Activated T-helper 1 cell treated with anti-CD3 and anti-CD28 coated beads, Interleukin-2, amount 50 U/mL, for 16 hours (primary cell): ENCODE data around the gene SH3BP2.
"Not testable (repeated sequence)": the region's sequence is repeated elsewhere in the genome, so short reads cannot be mapped to it uniquely, and the experiment has no call there.

Experiments used
- DNase-seq, 2 donors: peaks; one replicate each; pipeline ENCODE4 v3.0.0-alpha.2; 2020; ENCODE audit warnings: low read depth in 1 of 2, low spot score in 1 of 2

SH3BP2 gene

DNA sequence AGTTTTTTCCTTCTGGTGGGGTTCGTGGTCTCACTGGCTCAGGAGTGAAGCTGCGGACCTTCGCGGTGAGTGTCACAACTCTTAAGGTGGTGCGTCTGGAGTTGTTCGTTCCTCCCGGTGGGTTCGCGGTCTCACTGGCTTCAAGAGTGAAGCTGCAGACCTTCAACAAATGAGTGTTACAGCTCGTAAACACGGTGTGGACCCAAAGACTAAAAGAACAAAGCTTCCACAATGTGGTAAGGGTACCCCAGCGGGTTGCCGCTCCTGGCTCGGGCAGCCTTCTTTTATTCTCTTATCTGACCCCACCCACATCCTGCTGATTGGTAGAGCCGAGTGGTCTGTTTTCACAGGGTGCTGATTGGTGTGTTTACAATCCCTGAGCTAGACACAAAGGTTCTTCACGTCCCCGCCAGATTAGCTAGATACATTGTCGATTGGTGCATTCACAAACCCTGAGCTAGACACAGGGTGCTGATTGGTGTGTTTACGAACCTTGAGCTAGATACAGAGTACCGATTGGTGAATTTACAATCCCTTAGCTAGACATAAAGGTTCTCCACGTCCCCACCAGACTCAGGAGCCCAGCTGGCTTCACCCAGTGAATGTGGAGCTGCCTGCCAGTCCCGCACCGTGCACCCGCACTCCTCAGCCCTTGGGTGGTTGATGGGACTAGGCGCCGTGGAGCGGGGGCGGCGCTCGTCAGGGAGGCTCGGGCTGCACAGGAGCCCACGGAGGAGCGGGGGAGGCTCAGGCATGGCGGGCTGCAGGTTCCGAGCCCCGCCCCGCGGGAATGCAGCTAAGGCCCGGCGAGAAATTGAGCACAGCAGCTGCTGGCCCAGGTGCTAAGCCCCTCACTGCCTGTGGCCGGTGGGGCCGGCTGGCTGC, 30.2 kb upstream of the SH3BP2 start:
- DNase-seq, result not testable (repeated sequence)

- DNase-seq, result no peak
These were observed 29.3 kb upstream of the SH3BP2 start for GRCh38 chr4:2763511-2763967.

- DNase-seq, result no peak
These were observed 26.9 kb upstream of the SH3BP2 start for GRCh38 chr4:2765832-2766526.

DNA sequence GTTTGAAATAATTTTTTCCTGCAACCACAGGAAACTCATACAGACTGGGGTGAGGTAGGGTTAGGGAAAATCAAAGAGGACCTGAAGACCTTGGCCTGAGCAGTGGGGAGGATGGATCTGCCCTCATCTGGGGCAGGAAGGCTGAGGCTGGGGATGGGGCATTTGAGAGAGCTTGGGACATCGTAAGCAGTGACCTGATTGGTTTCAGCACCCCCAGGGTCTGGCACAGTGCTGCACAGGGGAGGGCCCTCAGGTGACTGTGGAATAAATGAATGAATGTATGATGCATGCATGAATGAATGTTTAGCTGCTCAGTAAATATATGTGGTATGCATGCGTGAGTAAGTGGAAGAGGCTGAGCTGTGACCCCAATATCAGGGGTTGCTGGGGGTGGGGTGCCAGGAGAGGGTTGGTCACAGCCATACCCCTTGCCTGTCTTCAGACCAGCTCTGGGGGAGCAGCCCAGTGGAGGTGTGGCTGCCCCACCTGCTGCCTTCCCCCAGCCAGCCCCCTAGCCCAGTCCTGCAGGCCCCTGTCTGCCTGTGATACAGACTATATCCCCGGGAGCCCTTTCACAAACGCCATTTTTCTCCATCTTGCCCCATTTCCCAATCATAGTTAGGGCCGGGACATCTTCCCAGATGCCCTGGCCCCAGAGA, 25.7 kb upstream of the SH3BP2 start:
- no peak for DNase-seq

GRCh38 chr4:2767705-2768074, 25.2 kb upstream of the SH3BP2 start:
- no peak for DNase-seq

- DNase-seq, result no peak
These were observed 24.8 kb upstream of the SH3BP2 start for GRCh38 chr4:2768124-2768523.

DNA sequence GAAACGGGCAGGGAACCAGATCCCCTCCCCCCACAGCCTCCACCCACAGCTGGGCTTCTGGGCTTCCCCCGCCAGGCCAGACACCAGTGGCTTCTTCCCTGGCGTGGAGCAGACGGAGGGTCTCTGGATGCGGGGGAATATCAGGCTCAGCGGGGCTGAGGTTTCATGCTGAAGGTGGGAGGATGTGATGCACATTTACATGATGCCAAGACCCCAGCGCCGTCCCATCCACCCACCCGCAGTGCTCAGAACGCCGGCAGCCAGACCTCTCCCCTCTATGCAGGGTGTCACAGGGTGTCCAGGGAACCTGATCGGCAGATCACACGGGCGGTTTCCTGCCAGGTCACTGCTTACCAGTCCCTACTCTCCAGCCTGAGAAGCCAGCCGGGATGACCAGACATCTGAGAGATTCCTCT, 24.0 kb upstream of the SH3BP2 start:
- DNase-seq, result no peak

- no peak for DNase-seq
These were observed 21.6 kb upstream of the SH3BP2 start for GRCh38 chr4:2771264-2771663.

DNA sequence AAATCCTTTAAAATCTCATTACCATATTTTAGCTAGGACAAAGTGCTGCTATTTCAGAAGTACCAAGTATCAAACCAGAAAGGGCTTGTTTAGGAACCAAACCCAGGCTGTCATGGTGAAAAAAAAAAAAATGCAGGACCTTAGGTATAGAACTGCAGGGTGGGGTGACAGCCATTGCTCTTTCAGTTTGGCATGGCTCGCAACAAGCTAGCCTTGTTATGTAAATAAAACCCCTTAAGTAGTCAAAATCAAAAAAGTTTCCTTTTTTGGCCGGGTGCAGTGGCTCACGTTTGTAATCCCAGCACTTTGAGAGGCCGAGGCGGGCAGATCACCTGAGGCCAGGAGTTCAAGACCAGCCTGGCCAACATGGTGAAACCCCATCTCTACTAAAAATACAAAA, 12.2 kb upstream of the SH3BP2 start:
- DNase-seq, result not testable (repeated sequence)

DNA sequence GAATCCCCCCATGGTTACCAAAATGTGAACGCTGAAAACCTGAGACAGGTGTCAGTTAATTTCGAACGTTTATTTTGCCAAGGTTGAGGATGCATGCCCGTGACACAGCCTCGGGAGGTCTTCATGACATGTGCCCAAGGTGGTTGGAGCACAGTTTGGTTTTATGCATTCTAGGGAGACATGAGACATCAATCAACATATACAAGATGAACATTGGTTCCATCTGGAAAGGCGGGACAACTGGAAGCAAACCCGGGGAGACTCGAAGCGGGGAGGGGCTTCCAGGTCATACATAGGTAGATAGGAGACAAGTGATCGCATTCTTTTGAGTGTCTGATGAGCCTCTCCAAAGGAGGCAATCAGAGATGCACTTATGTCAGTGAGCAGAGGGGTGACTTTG, 11.0 kb upstream of the SH3BP2 start:
- DNase-seq, result no peak

GRCh38 chr4:2783790-2784189, 9.1 kb upstream of the SH3BP2 start:
- no peak for DNase-seq

DNA sequence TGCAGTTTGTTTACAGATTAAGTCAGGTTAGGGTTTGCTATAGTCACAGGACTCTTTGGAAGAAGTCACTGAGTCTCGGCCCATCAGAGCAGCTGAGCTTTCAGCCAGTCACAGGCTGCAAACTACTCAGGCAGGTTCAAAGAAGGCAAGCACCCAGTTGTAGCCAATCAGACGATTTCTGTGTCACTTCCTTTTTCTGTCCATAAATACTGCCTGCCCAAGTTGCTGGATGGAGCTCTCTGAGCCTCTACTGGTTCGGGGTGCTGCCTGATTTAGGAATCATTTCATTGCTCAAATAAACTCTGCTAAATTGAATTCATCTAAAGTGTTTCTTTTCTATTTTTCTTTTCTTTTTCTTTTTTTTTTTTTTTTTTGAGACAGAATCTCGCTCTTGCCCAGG, 7.3 kb upstream of the SH3BP2 start:
- no peak for DNase-seq

DNA sequence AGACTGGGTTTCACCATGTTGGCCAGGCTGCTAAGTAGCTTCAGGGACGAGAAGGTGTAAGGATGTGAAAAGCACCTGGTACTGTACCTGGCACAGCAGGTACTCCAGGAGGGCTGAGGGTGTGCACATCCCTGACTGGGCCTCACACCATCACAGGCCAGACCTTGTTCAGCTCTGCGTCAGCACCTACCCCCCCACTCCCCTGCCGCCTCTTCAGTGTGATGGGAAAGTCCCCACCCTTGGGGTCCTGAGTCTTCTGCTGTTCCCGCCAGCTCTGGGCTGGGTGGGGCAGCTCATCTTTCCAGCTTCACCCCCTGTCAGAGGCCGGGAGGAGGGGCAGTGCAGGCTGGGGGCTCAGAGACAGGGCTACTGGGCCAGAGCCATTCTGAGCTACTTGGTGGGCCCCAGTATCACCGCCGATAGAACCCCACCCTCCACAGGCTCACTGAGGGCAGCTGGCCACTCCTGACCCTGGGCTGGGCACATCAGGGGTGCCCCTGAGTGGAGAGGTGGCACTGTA, 6.7 kb upstream of the SH3BP2 start:
- peak in 1 of 2 donors; percentile 52 for DNase-seq

- DNase-seq, result no peak
These were observed 6.1 kb upstream of the SH3BP2 start for GRCh38 chr4:2786794-2787229.

DNA sequence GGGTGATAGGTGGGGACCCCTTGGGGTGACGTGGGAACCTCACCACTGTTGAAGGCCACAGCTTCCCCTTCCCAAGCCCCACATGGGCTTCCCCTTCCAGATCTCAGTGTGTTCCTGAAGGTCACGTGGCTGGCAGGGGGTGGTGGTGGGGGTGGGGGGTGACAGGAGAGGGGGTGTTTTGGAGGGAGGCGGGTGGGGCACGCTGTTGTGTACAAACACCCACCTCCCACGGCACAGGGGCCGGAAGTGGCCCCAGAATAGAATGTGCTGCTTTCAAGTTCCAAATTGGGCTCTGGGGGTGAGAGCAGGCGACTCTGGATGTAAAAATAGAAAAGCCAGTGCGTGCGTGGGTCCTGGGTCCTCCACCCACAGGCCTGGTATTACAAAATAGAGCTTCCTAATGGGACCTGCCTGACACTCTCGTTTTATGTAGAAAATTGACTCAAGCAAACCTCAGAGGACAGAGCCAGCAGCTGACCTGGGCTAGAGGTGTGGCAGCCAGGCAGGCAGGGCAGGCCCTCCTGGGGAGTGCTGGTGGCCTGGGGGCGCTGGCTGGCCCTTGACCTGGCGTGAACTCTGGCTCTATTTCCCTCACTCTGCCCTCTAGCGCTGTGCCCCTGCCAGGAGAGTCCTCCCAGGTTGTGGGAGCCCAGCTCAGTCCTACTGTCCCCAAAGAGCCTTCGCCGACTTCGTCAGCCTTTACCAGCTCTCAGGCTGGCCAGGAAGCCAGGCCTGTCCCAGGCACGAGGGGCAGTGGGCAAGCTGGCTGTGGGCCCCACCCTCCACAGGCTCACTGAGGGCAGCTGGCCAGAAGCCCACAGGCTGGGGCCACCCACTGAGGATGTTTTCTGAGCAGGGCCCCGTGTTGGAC, 5.4 kb upstream of the SH3BP2 start:
- no peak for DNase-seq

DNA sequence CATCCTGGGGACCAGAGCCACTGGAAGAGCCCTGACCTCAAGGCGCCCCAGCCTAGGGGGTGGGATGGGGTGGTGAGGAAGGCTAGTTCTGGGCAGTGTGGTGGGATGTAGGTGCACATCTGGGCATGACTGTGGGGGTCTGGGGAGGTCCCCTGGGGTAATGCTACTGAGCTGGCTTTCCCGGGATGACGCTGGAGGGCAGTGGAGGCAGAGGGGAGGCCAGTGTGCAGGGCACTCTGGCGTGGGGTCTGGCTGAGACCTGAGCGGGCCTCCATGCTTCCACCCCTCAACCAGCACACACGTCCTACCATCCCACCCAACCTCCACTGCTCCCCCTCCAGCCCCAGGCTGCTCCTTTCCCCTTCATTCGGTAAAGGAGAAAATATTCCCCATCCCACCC, 4.8 kb upstream of the SH3BP2 start:
- no peak for DNase-seq

DNA sequence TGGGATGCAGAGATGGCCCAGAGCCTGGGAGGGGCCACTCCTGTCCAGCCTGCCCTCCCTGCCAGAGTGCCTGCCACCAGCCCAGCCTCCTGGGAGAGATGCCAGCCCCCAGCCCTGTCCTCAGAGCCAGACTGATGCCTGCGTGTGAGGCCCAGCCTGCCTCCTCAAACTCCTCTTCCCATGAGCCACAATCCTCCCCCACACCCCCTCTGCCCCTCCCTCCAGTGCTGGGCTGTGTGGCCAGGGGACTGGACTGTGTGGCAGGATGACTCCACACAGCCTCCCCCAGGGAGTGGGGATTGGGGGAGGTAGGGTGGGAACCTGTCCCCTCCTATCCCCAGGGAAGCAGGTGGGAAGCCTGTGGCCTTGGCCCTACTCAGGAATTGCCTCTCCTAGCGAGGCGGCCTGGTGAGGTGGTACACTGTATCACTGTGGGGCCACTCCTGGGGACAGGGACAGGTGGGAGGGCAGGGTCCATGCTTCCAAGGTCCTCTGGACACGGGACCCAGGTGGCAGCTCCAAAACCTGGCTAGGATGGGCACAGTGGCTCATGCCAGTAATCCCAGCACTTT, 4.3 kb upstream of the SH3BP2 start:
- no peak for DNase-seq

GRCh38 chr4:2789351-2789750, 3.5 kb upstream of the SH3BP2 start:
- DNase-seq, result no peak

- no peak for DNase-seq
These were observed 2.9 kb upstream of the SH3BP2 start for GRCh38 chr4:2789793-2790582.
